ENCODE data around the gene MAP3K3.
A peak's percentile ranks its signal among the peaks of the same experiment; 100 is the strongest.

MAP3K3 gene

DNA sequence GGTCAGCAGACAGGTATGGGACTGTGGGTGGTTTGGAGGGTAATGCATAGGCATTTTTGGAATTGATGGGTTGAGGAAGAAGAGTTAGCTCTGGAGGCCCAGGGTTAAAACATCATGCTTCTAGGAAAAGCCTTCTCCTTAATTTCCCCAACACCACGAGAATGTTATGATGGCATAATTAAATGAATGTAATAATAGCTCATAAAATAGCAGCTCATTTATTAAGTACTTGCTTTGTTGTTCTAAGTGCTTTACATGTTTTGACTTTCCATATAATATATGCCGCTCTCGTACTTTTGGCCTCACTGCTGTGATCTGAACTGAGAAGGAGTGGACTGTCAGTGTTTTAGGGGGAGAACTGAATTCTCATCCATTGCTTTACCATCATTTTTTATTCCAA is 63.4 kb downstream of the MAP3K3 start:
- TF ChIP-seq POLR2A (IDR thresholded peaks at IDR 0.05; ENCODE audit: low read depth, low read length): no peak
- FAIRE-seq (no peak), DNase-seq (ENCODE audit: insufficient read length, low spot score) (no peak)

- FAIRE-seq: no peak
Measured at GRCh38 chr17:63686138-63686685, 64.0 kb downstream of the MAP3K3 start.

GRCh38 chr17:63688396-63689020 is 66.3 kb downstream of the MAP3K3 start:
- DNase-seq (ENCODE audit: insufficient read length, low spot score) (no peak), FAIRE-seq (no peak)
- no peak for TF ChIP-seq POLR2A (IDR thresholded peaks at IDR 0.05; ENCODE audit: low read depth, low read length)

More at GRCh38 chr17:63686138-63686685, 64.0 kb downstream of the MAP3K3 start:
- no peak for DNase-seq (ENCODE audit: insufficient read length, low spot score)
- TF ChIP-seq POLR2A (IDR thresholded peaks at IDR 0.05; ENCODE audit: low read depth, low read length): no peak

- no peak for DNase-seq (ENCODE audit: insufficient read length, low spot score)
- FAIRE-seq: no peak
- no peak for TF ChIP-seq POLR2A (IDR thresholded peaks at IDR 0.05; ENCODE audit: low read depth, low read length)
Measured at GRCh38 chr17:63689479-63689878, 67.3 kb downstream of the MAP3K3 start.

GRCh38 chr17:63692195-63692816 is 70.1 kb downstream of the MAP3K3 start:
- TF ChIP-seq POLR2A (IDR thresholded peaks at IDR 0.05; ENCODE audit: low read depth, low read length): no peak
- DNase-seq (ENCODE audit: insufficient read length, low spot score) (no peak), FAIRE-seq (no peak)

GRCh38 chr17:63693411-63694113 is 71.3 kb downstream of the MAP3K3 start:
- FAIRE-seq: no peak
- no peak for TF ChIP-seq POLR2A (IDR thresholded peaks at IDR 0.05; ENCODE audit: low read depth, low read length)

DNA sequence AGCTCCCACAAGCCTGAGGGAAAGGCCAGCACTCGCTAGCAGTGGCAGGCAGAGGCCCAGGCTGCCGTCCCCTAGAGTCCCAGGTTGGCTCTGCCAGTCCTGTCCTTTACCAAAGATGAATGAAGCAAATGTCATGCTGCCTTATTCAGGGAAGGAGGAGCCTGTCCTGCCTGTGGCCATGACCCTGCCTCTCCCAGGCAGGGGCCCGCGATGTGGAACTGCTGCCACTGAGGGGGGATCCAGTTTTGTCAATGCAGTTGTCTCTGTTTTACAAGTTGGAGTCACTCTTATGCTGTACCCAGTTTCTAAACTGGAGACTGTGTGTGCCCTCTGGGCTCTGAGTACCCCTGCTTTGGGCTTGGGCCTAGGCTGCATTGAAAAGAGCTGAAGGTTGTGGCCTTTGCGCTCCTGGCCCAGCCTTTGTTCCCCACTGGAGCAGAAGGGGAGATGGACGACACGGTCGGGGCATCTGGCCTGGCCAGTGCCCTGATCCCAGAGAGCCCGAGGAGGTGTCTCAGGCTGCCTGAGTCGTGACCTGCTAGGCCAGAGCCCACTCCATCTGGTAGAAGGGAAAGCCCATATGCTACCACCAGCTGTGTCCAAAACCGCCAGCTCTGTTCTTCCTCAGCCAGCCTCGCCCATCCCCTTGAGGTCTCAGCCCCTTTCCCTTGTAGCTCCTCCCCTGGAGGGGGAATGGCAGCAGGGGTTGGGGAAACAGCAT is 72.2 kb downstream of the MAP3K3 start:
- FAIRE-seq (no peak), DNase-seq (ENCODE audit: insufficient read length, low spot score) (no peak)
- no peak for TF ChIP-seq POLR2A (IDR thresholded peaks at IDR 0.05; ENCODE audit: low read depth, low read length)

More at GRCh38 chr17:63693411-63694113, 71.3 kb downstream of the MAP3K3 start:
- no peak for DNase-seq (ENCODE audit: insufficient read length, low spot score)

DNA sequence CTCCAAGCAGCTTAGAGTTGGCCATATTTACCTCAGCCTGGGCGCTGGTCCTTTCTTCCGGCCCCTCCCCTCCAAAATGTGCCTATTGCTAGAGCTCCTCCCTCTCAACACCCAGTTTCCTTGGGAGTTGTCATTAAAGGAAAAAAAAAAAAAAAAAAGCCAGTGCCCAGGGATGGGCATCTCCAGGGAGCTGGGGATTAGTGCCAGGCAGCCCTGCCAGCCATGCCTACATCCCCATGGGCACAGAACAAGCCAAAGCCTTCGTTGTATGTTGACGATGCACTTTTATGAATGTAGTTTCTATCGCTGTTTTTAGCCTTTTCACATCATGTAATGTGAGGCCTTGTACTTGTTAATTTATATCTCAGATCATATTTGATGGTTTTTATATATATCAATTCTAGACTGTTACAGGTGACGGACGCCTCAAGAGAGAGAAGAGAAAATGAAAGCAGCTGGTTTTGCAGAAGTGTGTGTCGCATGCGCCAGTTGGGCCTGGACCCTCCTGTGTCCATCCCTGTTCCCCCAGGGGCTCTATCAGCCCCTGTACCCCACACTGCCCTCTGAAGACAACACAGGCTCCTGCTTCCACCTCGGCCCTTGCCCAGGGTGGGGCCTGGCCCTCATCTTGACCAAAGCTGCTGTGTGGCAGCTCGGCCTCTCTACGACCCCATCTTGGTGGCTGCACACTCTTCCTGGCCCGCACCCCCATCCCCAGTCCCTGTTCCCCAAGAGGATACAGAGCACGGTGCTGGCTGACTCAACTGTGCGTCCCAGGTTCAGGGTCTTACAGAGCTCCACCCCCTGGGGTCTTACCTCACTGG is 72.9 kb downstream of the MAP3K3 start:
- no peak for TF ChIP-seq POLR2A (IDR thresholded peaks at IDR 0.05; ENCODE audit: low read depth, low read length)
- no peak for FAIRE-seq
- no peak for DNase-seq (ENCODE audit: insufficient read length, low spot score)

DNA sequence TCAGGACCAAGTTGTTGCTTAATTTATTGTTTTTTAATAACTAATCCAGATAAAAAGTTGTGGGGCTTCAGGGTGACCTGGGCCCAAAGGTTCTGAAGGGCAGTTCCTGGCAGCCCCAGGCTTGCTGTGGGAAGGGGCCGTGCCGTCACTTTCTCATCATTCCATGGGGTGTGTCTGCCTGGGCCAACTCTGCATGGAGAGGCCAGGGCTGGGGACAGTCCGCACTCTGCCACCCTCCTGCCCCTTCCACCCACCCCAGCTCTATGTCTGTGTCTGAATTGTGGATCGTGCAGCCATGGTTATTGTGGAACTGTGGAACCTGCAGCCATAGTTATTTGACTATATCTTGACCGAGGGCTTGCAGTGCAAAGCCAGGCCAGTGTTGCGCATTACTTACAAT is 73.7 kb downstream of the MAP3K3 start:
- no peak for TF ChIP-seq POLR2A (IDR thresholded peaks at IDR 0.05; ENCODE audit: low read depth, low read length)
- DNase-seq (ENCODE audit: insufficient read length, low spot score): no peak
- FAIRE-seq: no peak

DNA sequence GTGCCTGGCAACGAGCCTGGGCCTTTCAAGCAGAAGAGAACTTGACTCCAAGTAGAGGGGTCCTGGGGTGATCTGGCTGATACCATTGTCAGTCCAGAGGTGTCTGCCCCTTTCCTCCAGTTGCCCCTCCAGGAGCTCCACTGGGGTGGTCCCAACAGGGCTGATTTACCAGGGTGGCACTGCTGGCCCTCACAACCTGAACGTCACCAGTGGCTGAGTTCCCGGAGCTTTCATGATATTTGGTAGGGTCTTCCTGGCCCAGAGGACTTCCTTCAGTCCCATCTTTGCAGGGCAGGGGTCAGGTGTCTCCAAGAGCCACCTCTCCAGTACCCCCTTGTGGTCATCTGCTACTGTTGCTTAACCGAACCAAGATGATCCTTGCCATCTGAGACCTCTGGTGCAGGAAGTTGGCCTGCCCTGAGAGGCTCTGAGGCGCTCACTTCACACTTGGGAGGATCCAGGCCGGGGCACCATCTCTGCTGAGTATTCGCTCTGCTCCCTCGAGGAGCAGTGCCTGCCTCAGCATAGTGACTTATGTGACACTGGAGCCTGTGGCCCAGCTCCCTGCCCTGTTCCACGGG is 74.3 kb downstream of the MAP3K3 start:
- DNase-seq (ENCODE audit: insufficient read length, low spot score) (no peak), FAIRE-seq (no peak)
- no peak for TF ChIP-seq POLR2A (IDR thresholded peaks at IDR 0.05; ENCODE audit: low read depth, low read length)

DNA sequence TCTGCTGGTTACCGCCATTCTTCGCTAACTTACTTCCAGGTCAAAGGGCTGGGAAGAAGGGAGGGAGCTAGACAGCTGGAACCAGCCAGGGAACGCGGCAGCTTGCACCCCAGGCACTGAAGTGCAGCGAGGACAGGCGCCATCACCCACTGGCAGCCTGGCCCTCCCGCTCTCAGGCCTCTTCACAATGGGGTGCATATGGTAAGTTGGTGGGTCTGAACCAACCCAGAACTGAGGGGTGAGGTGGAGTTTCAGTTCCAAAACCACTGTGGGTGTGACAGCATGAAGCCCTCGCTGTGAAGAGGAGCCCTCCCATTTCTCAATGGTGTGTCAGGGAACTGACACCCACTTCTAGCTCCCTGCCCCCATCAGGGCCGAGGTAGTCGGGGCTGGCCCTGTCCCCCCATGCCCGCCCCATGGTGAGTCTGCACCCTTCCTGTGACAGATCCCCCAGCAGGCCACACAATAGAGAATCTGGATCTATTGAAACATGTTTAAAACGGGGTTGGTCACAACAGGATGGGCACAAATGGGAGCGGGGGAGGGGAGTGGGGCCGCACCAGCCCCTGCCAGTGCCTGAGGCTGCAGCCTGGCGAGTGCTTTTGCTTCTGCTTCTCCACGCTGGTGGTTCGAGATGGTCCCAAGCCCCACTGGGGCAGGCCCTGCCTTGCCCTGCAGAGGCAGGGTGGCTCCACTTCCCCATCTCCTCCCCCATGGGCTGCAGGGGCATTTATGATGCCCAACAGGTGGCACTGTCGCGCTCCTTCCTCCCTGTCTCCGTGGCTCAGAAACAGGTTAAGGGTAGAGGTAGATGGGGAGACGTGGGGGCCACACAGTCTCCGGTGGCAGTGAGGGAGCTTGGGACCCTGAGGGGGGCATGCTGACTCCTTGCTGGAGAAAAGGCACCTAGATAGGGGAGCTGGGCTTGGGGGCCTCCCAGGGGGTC is 75.4 kb downstream of the MAP3K3 start:
- peak; percentile 91 for DNase-seq (ENCODE audit: insufficient read length, low spot score)

GRCh38 chr17:63698381-63698885 is 76.2 kb downstream of the MAP3K3 start:
- DNase-seq (ENCODE audit: insufficient read length, low spot score) (no peak), FAIRE-seq (no peak)
- no peak for TF ChIP-seq POLR2A (IDR thresholded peaks at IDR 0.05; ENCODE audit: low read depth, low read length)

More for the DNA sequence above, 75.4 kb downstream of the MAP3K3 start:
- no peak for TF ChIP-seq POLR2A (IDR thresholded peaks at IDR 0.05; ENCODE audit: low read depth, low read length)
- FAIRE-seq: no peak

All from H54 (cell line).